ENCODE data around the gene TMEM41B.

DNA sequence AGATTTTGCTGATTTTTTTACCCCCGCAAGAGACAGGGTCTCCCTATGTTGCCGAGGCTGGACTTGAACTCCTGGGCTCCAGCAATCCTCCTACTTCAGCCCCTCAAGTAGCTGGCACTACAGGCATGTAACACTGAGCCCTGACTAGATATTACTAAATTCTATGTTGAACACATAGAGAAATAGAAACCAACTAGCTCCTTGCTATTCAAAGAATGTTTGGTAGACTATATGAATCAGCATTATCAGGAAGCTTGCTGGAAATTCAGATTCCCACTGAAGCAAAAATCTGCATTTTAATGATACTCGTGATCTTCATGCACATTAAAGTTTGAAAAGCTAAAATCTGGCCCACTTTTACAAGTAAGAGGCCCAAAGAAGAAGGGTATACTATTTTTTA lies 11.9 kb downstream of the TMEM41B start:
- TF ChIP-seq, protein P1, sequence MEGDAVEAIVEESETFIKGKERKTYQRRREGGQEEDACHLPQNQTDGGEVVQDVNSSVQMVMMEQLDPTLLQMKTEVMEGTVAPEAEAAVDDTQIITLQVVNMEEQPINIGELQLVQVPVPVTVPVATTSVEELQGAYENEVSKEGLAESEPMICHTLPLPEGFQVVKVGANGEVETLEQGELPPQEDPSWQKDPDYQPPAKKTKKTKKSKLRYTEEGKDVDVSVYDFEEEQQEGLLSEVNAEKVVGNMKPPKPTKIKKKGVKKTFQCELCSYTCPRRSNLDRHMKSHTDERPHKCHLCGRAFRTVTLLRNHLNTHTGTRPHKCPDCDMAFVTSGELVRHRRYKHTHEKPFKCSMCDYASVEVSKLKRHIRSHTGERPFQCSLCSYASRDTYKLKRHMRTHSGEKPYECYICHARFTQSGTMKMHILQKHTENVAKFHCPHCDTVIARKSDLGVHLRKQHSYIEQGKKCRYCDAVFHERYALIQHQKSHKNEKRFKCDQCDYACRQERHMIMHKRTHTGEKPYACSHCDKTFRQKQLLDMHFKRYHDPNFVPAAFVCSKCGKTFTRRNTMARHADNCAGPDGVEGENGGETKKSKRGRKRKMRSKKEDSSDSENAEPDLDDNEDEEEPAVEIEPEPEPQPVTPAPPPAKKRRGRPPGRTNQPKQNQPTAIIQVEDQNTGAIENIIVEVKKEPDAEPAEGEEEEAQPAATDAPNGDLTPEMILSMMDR (IDR thresholded peaks at IDR 0.05; ENCODE audit: low read depth, low read length, missing input control): no peak
- TF ChIP-seq, protein P2, sequence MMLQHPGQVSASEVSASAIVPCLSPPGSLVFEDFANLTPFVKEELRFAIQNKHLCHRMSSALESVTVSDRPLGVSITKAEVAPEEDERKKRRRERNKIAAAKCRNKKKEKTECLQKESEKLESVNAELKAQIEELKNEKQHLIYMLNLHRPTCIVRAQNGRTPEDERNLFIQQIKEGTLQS (IDR thresholded peaks at IDR 0.05): no peak
- TF ChIP-seq, protein P3, sequence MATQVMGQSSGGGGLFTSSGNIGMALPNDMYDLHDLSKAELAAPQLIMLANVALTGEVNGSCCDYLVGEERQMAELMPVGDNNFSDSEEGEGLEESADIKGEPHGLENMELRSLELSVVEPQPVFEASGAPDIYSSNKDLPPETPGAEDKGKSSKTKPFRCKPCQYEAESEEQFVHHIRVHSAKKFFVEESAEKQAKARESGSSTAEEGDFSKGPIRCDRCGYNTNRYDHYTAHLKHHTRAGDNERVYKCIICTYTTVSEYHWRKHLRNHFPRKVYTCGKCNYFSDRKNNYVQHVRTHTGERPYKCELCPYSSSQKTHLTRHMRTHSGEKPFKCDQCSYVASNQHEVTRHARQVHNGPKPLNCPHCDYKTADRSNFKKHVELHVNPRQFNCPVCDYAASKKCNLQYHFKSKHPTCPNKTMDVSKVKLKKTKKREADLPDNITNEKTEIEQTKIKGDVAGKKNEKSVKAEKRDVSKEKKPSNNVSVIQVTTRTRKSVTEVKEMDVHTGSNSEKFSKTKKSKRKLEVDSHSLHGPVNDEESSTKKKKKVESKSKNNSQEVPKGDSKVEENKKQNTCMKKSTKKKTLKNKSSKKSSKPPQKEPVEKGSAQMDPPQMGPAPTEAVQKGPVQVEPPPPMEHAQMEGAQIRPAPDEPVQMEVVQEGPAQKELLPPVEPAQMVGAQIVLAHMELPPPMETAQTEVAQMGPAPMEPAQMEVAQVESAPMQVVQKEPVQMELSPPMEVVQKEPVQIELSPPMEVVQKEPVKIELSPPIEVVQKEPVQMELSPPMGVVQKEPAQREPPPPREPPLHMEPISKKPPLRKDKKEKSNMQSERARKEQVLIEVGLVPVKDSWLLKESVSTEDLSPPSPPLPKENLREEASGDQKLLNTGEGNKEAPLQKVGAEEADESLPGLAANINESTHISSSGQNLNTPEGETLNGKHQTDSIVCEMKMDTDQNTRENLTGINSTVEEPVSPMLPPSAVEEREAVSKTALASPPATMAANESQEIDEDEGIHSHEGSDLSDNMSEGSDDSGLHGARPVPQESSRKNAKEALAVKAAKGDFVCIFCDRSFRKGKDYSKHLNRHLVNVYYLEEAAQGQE (IDR thresholded peaks at IDR 0.05): no peak
- TF ChIP-seq YY1 (IDR thresholded peaks at IDR 0.05) (no peak), MAX (IDR thresholded peaks at IDR 0.05) (no peak), HNF4G (IDR thresholded peaks at IDR 0.05) (no peak), TAF1 (conservative IDR thresholded peaks at IDR 0.05) (no peak), FOXA1 (IDR thresholded peaks at IDR 0.05) (no peak), EGR1 (IDR thresholded peaks at IDR 0.05; ENCODE audit: low read depth in 2 of 2) (no peak), SP1 (IDR thresholded peaks at IDR 0.05) (no peak), RAD21 (IDR thresholded peaks at IDR 0.05) (no peak), GABPA (IDR thresholded peaks at IDR 0.05 in 1 of 2, conservative IDR thresholded peaks at IDR 0.05 in 1 of 2) (no peak)
- TF ChIP-seq, protein P4, sequence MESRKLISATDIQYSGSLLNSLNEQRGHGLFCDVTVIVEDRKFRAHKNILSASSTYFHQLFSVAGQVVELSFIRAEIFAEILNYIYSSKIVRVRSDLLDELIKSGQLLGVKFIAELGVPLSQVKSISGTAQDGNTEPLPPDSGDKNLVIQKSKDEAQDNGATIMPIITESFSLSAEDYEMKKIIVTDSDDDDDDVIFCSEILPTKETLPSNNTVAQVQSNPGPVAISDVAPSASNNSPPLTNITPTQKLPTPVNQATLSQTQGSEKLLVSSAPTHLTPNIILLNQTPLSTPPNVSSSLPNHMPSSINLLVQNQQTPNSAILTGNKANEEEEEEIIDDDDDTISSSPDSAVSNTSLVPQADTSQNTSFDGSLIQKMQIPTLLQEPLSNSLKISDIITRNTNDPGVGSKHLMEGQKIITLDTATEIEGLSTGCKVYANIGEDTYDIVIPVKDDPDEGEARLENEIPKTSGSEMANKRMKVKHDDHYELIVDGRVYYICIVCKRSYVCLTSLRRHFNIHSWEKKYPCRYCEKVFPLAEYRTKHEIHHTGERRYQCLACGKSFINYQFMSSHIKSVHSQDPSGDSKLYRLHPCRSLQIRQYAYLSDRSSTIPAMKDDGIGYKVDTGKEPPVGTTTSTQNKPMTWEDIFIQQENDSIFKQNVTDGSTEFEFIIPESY (IDR thresholded peaks at IDR 0.05): no peak

All from liver (tissue), 3 donors.